ENCODE results near the gene SH3BP1.

Gene SH3BP1

DNA sequence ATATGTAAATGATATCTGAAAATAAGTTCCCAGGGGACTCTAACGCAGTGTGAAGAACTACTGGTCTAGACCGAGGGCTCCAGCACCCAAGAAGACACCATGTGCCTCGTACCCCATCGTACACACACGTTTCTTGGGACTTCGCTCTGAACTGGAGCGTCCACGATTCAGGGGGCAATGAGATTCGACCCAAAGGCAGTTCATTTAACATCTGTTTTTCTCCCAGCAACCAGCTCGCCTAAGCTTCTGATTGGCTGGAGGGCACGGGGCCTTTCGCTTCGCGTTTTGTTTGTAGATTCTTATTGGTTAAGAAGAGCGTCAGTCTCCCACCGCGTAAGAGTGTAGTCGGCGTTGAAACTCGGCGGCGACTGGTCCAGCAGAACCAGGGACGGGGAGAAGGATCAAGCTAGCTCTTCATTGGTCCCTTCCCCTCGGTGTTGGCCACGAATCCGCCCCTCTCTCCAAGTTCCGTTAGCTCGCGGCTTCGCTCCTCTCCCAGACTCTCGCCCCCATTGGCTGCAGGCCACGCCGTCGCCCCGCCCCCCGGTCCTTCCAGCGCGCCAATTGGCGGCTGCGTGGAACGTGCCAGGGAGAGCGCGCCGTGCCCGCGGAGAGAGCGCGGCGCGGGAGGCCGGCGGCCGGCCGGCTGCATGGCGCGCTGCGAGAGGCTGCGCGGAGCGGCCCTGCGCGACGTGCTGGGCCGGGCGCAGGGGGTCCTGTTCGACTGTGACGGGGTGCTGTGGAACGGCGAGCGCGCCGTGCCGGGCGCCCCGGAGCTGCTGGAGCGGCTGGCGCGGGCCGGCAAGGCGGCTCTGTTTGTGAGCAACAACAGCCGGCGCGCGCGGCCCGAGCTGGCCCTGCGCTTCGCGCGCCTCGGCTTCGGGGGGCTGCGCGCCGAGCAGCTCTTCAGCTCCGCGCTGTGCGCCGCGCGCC lies 18.9 kb downstream of the SH3BP1 start, which contains the start of gene PDXP:
TSS of gene PDXP (plus strand) at position 591 of the 933 bp plus-strand sequence. CDS start at position 651, 60 bp downstream.
- peak within 1 kb of the TSS; percentile 29 for H2AFZ ChIP-seq (ENCODE audit: low read depth, low read length, severe bottlenecking)
- H3K27ac ChIP-seq (ENCODE audit: low read depth, low read length): peak within 1 kb of the TSS; percentile 74
- H3K9ac ChIP-seq (ENCODE audit: low read length): peak within 1 kb of the TSS; percentile 85
- peaks cover 40% of the 10 kb centered on the region for H3K79me2 ChIP-seq (ENCODE audit: insufficient read depth, low read length)
- H3K36me3 ChIP-seq (ENCODE audit: low read length): no peaks in the 10 kb centered on the region
- peaks cover 31% of the 10 kb centered on the region for H3F3A ChIP-seq (ENCODE audit: insufficient read depth)
- H3K9me2 ChIP-seq (replicated peaks; ENCODE audit: insufficient read depth, low read length): no peaks in the 10 kb centered on the region
- no peaks in the 10 kb centered on the region for H3K27me3 ChIP-seq (ENCODE audit: low read length)
- TF ChIP-seq, protein P1, sequence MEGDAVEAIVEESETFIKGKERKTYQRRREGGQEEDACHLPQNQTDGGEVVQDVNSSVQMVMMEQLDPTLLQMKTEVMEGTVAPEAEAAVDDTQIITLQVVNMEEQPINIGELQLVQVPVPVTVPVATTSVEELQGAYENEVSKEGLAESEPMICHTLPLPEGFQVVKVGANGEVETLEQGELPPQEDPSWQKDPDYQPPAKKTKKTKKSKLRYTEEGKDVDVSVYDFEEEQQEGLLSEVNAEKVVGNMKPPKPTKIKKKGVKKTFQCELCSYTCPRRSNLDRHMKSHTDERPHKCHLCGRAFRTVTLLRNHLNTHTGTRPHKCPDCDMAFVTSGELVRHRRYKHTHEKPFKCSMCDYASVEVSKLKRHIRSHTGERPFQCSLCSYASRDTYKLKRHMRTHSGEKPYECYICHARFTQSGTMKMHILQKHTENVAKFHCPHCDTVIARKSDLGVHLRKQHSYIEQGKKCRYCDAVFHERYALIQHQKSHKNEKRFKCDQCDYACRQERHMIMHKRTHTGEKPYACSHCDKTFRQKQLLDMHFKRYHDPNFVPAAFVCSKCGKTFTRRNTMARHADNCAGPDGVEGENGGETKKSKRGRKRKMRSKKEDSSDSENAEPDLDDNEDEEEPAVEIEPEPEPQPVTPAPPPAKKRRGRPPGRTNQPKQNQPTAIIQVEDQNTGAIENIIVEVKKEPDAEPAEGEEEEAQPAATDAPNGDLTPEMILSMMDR (IDR thresholded peaks at IDR 0.05; ENCODE audit: insufficient read depth, low read length, poor library complexity, severe bottlenecking): no peak
- TF ChIP-seq EZH2phosphoT487 (conservative IDR thresholded peaks at IDR 0.05; ENCODE audit: low read length): no peak
- peak within 1 kb of the TSS; percentile 89 for H3K4me3 ChIP-seq (ENCODE audit: insufficient read depth, low read length, poor library complexity, severe bottlenecking)
- no peaks in the 10 kb centered on the region; the same call in 1 of the 2 replicates for H4K20me1 ChIP-seq (ENCODE audit: low read depth, low read length)
- H3K4me2 ChIP-seq (ENCODE audit: low read depth, low read length, poor library complexity, severe bottlenecking): peak within 1 kb of the TSS; percentile 94
- H3K9me3 ChIP-seq (ENCODE audit: insufficient read depth, low read length): no peaks in the 10 kb centered on the region

GRCh38 chr22:37659066-37659896 lies 19.8 kb downstream of the SH3BP1 start:
- no peaks in the 10 kb centered on the region for H3K9me3 ChIP-seq (ENCODE audit: insufficient read depth, low read length)
- H3K27me3 ChIP-seq (ENCODE audit: low read length): no peaks in the 10 kb centered on the region
- H2AFZ ChIP-seq (ENCODE audit: low read depth, low read length, severe bottlenecking): no peak overlapping the region
- peak overlapping the region; percentile 74 for H3K27ac ChIP-seq (ENCODE audit: low read depth, low read length)
- peaks cover 31% of the 10 kb centered on the region for H3F3A ChIP-seq (ENCODE audit: insufficient read depth)
- H3K9ac ChIP-seq (ENCODE audit: low read length): peak overlapping the region; percentile 85
- H3K79me2 ChIP-seq (ENCODE audit: insufficient read depth, low read length): peaks cover 48% of the 10 kb centered on the region
- H3K9me2 ChIP-seq (replicated peaks; ENCODE audit: insufficient read depth, low read length): no peaks in the 10 kb centered on the region
- no peaks in the 10 kb centered on the region for H3K36me3 ChIP-seq (ENCODE audit: low read length)
- H3K4me2 ChIP-seq (ENCODE audit: low read depth, low read length, poor library complexity, severe bottlenecking): peak overlapping the region; percentile 94
- H4K20me1 ChIP-seq (ENCODE audit: low read depth, low read length): peaks cover under 1% of the 10 kb centered on the region; the same call in 1 of the 2 replicates
- TF ChIP-seq EZH2phosphoT487 (conservative IDR thresholded peaks at IDR 0.05; ENCODE audit: low read length): no peak
- TF ChIP-seq, protein P1 (IDR thresholded peaks at IDR 0.05; ENCODE audit: insufficient read depth, low read length, poor library complexity, severe bottlenecking): no peak
- peak overlapping the region; percentile 89 for H3K4me3 ChIP-seq (ENCODE audit: insufficient read depth, low read length, poor library complexity, severe bottlenecking)

GRCh38 chr22:37659897-37660708 lies 20.6 kb downstream of the SH3BP1 start:
- peak overlapping the region; percentile 85 for H3K9ac ChIP-seq (ENCODE audit: low read length)
- peaks cover 56% of the 10 kb centered on the region for H3K79me2 ChIP-seq (ENCODE audit: insufficient read depth, low read length)
- no peaks in the 10 kb centered on the region for H3K36me3 ChIP-seq (ENCODE audit: low read length)
- peak overlapping the region; percentile 74 for H3K27ac ChIP-seq (ENCODE audit: low read depth, low read length)
- TF ChIP-seq EZH2phosphoT487 (conservative IDR thresholded peaks at IDR 0.05; ENCODE audit: low read length): no peak
- TF ChIP-seq, protein P1 (IDR thresholded peaks at IDR 0.05; ENCODE audit: insufficient read depth, low read length, poor library complexity, severe bottlenecking): no peak
- peak overlapping the region; percentile 89 for H3K4me3 ChIP-seq (ENCODE audit: insufficient read depth, low read length, poor library complexity, severe bottlenecking)
- no peaks in the 10 kb centered on the region for H3K9me2 ChIP-seq (replicated peaks; ENCODE audit: insufficient read depth, low read length)
- no peak overlapping the region for H2AFZ ChIP-seq (ENCODE audit: low read depth, low read length, severe bottlenecking)
- peaks cover 3% of the 10 kb centered on the region; the same call in 1 of the 2 replicates for H4K20me1 ChIP-seq (ENCODE audit: low read depth, low read length)
- H3K27me3 ChIP-seq (ENCODE audit: low read length): no peaks in the 10 kb centered on the region
- H3K4me2 ChIP-seq (ENCODE audit: low read depth, low read length, poor library complexity, severe bottlenecking): peak overlapping the region; percentile 94
- peaks cover 28% of the 10 kb centered on the region for H3F3A ChIP-seq (ENCODE audit: insufficient read depth)
- no peaks in the 10 kb centered on the region for H3K9me3 ChIP-seq (ENCODE audit: insufficient read depth, low read length)
